Osteoblast (primary cell): ENCODE data around the gene ZNF441. TPM values are rescaled to one million over a fixed set of nuclear protein-coding genes. Genes with fewer than 3 reads are reported as not detected.

Experiments used
- DNase-seq: peaks from one replicate; pipeline ENCODE4 v3.0.0; 2011; ENCODE audit warnings: low spot score, mixed read lengths; ENCODE audit not compliant: insufficient read length; ENCODE audit errors: missing footprints
- H2AFZ ChIP-seq: 2 replicates; pipeline ENCODE4 v1.6.0; 2011; ENCODE audit warnings: mild to moderate bottlenecking, low read length
- H3K27ac ChIP-seq: 2 replicates; pipeline ENCODE4 v1.5.1; 2011; ENCODE audit warnings: mild to moderate bottlenecking, low read depth, low read length, moderate library complexity
- H3K27me3 ChIP-seq: 2 replicates; pipeline ENCODE4 v1.6.0; 2012; ENCODE audit warnings: mild to moderate bottlenecking, control low read depth, inconsistent platforms, low read length, moderate library complexity; ENCODE audit not compliant: insufficient read depth
- H3K36me3 ChIP-seq: 2 replicates; pipeline ENCODE4 v1.5.1; 2011; ENCODE audit warnings: mild to moderate bottlenecking, low read length, control low read depth, moderate library complexity; ENCODE audit not compliant: insufficient read depth
- H3K4me1 ChIP-seq: 2 replicates; pipeline ENCODE4 v1.5.1; 2011; ENCODE audit warnings: mild to moderate bottlenecking, low read length, control low read depth, moderate library complexity; ENCODE audit not compliant: insufficient read depth
- H3K4me2 ChIP-seq: 2 replicates; pipeline ENCODE4 v1.6.0; 2011; ENCODE audit warnings: mild to moderate bottlenecking, low read length; ENCODE audit not compliant: insufficient read depth
- H3K4me3 ChIP-seq: fragments of 200-600 bp; sonication (generic); 3 replicates; pipeline ENCODE4 v1.5.1; 2012; ENCODE audit warnings: mild to moderate bottlenecking, low read length, inconsistent platforms; ENCODE audit not compliant: insufficient read depth
- H3K79me2 ChIP-seq: 2 replicates; pipeline ENCODE4 v1.6.0; 2012; ENCODE audit warnings: mild to moderate bottlenecking, low read length, control low read depth, inconsistent platforms; ENCODE audit not compliant: insufficient read depth
- H3K9me3 ChIP-seq: 2 replicates; pipeline ENCODE4 v1.5.1; 2011; ENCODE audit warnings: low read depth, low read length, control low read depth
- H4K20me1 ChIP-seq: 2 replicates; pipeline ENCODE4 v1.6.0; 2012; ENCODE audit warnings: mild to moderate bottlenecking, low read length, control low read depth; ENCODE audit not compliant: insufficient read depth
- total RNA-seq: library from RNA; depleted of rRNA; stranded (reverse); fragments of >200 nt; gene quantifications from 2 replicates; pipeline ENCODE4 v1.2.3, GENCODE V29; 2012
- TF ChIP-seq, protein P1 (sequence below): IDR thresholded peaks from 2 replicates; pipeline ENCODE4 v1.5.1; 2011; ENCODE audit warnings: mild to moderate bottlenecking, low read depth, low read length, moderate library complexity; ENCODE audit errors: extremely low read depth

ZNF441 gene
- total RNA-seq, 1 donor: 11.6 TPM

DNA sequence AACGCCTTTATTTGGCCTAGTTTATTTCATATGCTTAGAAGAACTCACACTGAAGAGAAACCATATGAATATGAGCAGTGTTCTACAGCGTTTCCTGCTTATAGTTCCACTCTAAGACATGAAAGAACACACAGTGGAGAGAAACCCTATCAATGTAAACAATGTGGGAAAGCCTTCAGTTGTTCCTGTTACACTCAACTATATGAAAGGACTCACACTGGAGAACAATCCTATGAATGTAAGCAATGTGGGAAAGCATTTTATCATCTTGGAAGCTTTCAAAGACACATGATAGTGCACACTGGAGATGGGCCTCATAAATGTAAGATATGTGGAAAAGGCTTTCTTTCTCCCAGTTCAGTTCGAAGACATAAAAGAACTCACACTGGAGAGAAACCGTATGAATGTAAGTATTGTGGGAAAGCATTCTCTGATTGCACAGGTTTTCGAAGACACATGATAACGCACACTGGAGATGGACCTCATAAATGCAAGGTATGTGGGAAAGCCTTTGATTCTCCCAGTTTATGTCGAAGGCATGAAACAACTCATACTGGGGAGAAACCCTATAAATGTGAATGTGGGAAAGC, 13.7 kb downstream of the ZNF441 start:
- Histone ChIP-seq H3K4me2 (no peak overlapping the region), H3K4me3 (no peak overlapping the region), H2AFZ (no peak overlapping the region), H3K27ac (no peak overlapping the region), H3K36me3 (peaks cover 44% of the 10 kb centered on the region), H3K4me1 (no peaks in the 10 kb centered on the region), H4K20me1 (no peaks in the 10 kb centered on the region), H3K9me3 (peaks cover 67% of the 10 kb centered on the region), H3K27me3 (no peaks in the 10 kb centered on the region), H3K79me2 (peaks cover 6% of the 10 kb centered on the region)
- no peak for DNase-seq
- TF ChIP-seq, protein P1, sequence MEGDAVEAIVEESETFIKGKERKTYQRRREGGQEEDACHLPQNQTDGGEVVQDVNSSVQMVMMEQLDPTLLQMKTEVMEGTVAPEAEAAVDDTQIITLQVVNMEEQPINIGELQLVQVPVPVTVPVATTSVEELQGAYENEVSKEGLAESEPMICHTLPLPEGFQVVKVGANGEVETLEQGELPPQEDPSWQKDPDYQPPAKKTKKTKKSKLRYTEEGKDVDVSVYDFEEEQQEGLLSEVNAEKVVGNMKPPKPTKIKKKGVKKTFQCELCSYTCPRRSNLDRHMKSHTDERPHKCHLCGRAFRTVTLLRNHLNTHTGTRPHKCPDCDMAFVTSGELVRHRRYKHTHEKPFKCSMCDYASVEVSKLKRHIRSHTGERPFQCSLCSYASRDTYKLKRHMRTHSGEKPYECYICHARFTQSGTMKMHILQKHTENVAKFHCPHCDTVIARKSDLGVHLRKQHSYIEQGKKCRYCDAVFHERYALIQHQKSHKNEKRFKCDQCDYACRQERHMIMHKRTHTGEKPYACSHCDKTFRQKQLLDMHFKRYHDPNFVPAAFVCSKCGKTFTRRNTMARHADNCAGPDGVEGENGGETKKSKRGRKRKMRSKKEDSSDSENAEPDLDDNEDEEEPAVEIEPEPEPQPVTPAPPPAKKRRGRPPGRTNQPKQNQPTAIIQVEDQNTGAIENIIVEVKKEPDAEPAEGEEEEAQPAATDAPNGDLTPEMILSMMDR: no peak

GRCh38 chr19:11781295-11782057, 14.7 kb downstream of the ZNF441 start:
- peaks cover 69% of the 10 kb centered on the region for H3K9me3 ChIP-seq
- no peaks in the 10 kb centered on the region for H4K20me1 ChIP-seq
- H3K27ac ChIP-seq: no peak overlapping the region
- peak overlapping the region; percentile 5 for H3K4me3 ChIP-seq
- TF ChIP-seq, protein P1: no peak
- H3K79me2 ChIP-seq: no peaks in the 10 kb centered on the region
- no peaks in the 10 kb centered on the region for H3K4me1 ChIP-seq
- H2AFZ ChIP-seq: no peak overlapping the region
- DNase-seq: no peak
- H3K36me3 ChIP-seq: peaks cover 44% of the 10 kb centered on the region
- no peak overlapping the region for H3K4me2 ChIP-seq
- no peaks in the 10 kb centered on the region for H3K27me3 ChIP-seq

DNA sequence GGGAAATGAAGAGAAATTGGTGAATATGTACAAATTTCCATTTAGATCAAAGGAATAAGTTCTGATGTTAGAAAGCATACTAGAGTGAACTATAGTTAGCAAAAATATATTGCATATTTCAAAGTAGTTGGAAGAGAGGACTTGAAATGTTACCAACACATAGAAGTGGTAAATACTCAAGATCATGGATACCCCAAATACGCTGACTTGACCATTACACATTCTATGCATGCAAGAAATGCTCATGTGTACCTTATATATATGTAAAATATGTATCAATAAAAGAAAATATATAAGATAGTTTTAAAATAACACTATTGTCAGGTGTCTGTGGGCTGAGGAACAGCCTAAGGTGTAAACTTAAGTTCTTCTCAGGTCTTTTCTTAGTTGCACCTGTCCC, 17.0 kb downstream of the ZNF441 start:
- Histone ChIP-seq H3K4me2 (no peak overlapping the region), H3K27me3 (no peaks in the 10 kb centered on the region), H2AFZ (no peak overlapping the region), H3K4me1 (no peaks in the 10 kb centered on the region), H3K79me2 (no peaks in the 10 kb centered on the region), H3K9me3 (peaks cover 64% of the 10 kb centered on the region), H3K4me3 (no peak overlapping the region), H3K36me3 (peaks cover 28% of the 10 kb centered on the region), H4K20me1 (no peaks in the 10 kb centered on the region), H3K27ac (no peak overlapping the region)
- TF ChIP-seq, protein P1: no peak
- DNase-seq: no peak

DNA sequence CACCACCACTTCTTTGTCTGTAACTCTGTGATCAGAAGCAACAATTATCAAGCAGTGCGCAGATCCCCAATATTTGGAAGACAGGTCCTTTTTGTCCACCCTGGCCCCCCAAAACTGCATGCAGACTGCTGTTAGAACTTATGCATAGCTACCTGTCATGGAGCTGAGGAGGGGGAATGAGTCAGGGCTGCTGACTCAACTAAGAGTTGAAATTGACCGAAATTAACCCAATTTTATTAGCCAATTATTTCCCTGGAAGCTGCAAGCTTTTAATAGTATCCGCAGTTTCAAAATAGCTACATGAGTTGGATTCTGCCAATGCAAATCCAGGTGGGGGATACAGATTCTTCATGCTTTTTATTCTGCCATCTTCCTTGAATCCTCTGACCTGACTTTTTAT, 17.6 kb downstream of the ZNF441 start:
- Histone ChIP-seq H3K27me3 (no peaks in the 10 kb centered on the region), H3K4me3 (no peak overlapping the region), H3K36me3 (peaks cover 25% of the 10 kb centered on the region), H3K9me3 (peaks cover 60% of the 10 kb centered on the region), H3K4me2 (no peak overlapping the region), H3K4me1 (no peaks in the 10 kb centered on the region), H4K20me1 (no peaks in the 10 kb centered on the region), H3K27ac (no peak overlapping the region), H2AFZ (no peak overlapping the region), H3K79me2 (no peaks in the 10 kb centered on the region)
- TF ChIP-seq, protein P1: no peak
- DNase-seq: no peak
